HG03442 (cell line): ENCODE results near the gene DNMT3A.

Source experiments
- ATAC-seq: cut with Tn5 transposase; IDR thresholded peaks from one replicate; pipeline ENCODE4 v1.9.1; 2021; ENCODE audit warnings: mild to moderate bottlenecking, moderate library complexity; ENCODE audit not compliant: unreplicated experiment

DNMT3A gene

DNA sequence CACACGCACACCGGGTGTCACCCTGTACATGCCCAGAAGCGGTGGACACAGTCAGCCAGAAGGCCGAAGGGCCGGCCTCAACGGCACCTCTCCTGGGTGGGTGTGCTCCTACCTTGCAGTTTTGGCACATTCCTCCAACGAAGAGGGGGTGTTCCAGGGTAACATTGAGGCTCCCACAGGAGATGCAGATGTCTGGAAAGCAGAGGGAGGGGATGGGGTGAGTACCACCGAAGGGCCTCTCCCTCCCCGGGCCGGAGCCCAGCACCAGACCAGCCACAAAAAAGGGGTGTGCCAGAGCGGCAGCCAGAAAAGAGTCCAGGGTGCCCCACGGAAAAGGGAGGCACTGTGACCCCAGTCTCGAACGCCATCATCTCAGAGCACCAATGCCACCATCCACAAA lies 96.6 kb downstream of the DNMT3A start:
- no peak for ATAC-seq

GRCh38 chr2:25243995-25244394 lies 97.7 kb downstream of the DNMT3A start:
- ATAC-seq = no peak

- ATAC-seq = no peak
Observed at GRCh38 chr2:25241452-25241851, 100.3 kb downstream of the DNMT3A start.

DNA sequence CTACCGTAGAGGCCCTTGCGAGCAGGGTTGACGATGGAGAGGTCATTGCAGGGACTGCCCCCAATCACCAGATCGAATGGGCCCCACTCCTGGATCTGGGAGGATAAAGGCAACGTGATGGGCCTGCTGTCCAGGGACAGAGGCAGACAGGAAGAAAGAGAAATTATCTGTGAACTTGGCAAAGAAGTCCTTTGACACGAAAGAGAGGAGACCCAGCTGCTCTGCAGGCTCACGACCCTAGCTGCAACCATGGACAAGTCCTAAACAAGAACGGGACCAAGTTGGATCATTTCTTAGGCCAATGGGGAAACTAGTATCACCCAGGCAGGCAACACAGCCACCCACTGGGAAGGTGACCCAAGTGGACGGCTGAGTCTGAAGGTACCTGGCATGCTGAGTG lies 101.1 kb downstream of the DNMT3A start:
- ATAC-seq = no peak

- no peak for ATAC-seq
Observed at GRCh38 chr2:25238920-25239319, 102.8 kb downstream of the DNMT3A start.

GRCh38 chr2:25237764-25238163 lies 104.0 kb downstream of the DNMT3A start:
- no peak for ATAC-seq

GRCh38 chr2:25236736-25237135 lies 105.0 kb downstream of the DNMT3A start:
- no peak for ATAC-seq

DNA sequence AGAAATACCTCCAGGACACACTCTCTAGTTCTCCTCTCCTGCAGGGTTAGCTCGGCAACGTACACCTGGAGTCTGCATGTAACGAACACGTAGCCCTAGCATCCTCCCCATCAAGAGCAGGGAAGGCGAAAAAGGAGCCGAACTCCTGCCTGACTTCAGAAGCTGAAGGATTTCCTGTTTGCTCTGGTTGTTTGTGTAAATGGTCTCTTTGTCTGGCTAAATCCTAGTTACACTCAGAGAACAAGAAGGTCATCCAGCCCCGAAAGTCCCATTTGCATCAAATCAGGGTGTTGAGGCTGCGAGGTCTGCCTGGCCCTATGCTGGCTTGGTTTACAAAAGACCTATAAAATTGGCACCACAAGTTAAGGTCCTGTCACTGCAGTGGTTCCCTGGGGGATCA lies 107.0 kb downstream of the DNMT3A start:
- ATAC-seq = no peak

- no peak for ATAC-seq
Observed at GRCh38 chr2:25233916-25234605, 107.7 kb downstream of the DNMT3A start.

- no peak for ATAC-seq
Observed at GRCh38 chr2:25232248-25232825, 109.4 kb downstream of the DNMT3A start.

DNA sequence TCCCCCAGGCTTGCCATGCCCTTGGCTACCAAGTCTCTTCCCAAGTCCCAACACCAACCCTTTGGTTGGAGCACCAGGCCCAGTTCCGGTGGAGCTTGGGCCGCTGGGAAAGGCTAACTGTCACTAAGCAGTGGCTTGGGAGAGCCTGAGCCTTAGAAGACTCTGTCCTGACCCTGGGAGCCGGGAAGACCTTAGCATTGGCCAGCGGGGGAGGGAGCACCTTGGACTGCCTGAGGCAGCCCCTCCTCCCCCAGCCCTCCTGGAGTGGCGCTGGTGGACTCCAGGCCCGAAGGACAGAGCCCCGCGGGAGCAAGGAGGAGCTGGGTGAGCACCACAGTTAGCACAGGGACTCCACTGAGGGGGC lies 110.8 kb downstream of the DNMT3A start:
- no peak for ATAC-seq

GRCh38 chr2:25230198-25230947 lies 111.4 kb downstream of the DNMT3A start:
- no peak for ATAC-seq

DNA sequence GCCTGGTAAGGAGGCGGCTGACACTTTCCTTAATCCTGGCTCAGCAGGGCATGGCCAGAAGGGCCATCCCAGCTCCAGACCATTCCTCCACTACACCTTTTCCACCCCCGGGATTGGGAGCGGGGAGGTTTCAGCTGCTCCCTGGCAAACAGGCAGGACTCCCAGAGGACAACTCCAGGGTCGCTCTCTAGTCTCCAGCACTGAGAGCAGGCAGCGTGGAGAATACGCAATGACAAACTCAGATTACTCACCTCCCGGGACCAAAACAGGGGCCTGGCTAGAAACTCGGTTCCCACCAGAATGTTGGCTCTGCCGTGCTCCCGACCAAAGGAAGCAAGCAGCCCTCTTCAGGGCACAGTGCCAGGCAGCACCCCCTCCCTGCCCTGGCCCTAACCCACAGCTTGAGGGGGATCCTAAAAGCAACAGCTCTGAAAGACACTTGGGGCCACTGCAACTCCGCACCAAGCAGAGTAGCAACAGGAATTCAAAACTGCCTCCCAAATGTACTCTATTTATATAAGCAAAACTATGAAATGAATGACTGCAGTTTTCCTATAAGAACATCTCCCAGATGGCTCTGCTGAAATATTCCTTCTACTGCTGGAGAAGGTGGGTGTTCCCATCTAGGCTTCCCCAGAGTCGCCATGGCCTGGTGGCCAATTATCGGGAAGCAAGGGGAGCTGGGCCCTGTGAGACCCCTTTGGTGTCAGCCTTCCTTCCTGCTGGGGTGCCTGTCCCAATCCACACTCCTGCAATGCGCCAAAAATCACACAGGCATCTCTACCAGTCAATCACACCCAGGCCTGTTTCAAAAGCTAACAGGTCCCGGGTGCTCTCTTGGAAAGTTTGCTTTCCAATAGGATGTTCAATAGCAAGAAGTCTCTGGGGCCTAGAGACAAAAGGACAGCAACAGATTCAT lies 112.2 kb downstream of the DNMT3A start:
- no peak for ATAC-seq

- ATAC-seq = no peak
Observed at GRCh38 chr2:25228848-25229278, 112.9 kb downstream of the DNMT3A start.

GRCh38 chr2:25227576-25227975 lies 114.1 kb downstream of the DNMT3A start:
- no peak for ATAC-seq

DNA sequence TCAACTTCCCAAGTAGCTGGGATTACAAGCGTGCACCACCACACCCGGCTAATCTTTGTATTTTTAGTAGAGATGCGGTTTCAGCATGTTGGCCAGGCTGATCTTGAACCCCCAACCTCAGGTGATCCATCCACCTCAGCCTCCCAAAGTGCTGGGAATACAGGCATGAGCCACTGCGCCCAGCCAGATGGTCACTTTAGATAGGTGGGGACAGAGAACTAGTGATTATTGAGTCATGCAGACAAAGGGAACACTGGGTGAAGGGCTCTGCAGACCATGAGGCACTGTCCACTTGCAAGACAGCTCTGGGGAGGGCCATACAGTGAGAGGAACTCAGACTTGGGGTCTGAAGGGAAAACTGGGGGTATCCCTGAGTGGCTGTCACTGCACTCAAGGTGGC lies 114.9 kb downstream of the DNMT3A start:
- ATAC-seq = no peak

- ATAC-seq = no peak
Observed at GRCh38 chr2:25222477-25223121, 119.1 kb downstream of the DNMT3A start.

DNA sequence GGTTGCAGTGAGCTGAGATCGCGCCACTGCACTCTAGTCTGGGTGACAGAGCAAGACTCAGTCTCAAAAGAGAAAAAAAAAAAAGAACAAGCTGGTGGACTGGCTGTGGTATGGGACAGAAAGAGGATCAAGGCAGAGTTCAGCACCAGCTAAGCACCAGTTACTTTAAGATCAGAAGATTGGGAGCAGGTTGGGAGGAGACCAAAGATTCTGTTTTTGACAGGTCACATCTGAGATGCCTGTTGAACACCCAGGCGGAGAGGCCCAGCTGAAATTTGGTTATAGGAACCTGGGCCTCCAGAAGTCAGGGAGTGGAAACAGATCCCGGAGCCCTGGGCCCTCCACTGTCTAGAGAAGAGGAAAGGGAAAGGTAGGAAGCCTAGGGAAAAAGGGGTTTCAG lies 120.1 kb downstream of the DNMT3A start:
- ATAC-seq = no peak

DNA sequence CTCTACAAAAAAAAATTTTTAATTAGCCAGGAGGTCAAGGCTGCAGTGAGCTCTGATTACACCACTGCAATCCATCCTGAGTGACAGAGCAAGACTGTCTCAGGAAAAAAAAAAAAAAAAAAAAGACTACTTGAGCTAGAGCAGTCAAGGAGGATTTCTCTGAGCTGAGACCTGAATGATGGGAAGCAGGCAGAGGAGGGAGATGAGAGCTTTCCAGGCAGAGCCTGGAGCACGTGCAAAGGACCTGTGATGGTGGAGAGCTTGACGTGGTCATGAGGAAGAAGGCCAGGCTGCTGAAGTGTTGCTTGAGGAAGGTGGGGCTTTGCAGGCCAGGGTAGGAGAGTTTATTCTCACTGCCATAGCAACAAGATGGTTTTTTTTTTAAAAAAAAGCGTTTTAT lies 121.4 kb downstream of the DNMT3A start:
- no peak for ATAC-seq

DNA sequence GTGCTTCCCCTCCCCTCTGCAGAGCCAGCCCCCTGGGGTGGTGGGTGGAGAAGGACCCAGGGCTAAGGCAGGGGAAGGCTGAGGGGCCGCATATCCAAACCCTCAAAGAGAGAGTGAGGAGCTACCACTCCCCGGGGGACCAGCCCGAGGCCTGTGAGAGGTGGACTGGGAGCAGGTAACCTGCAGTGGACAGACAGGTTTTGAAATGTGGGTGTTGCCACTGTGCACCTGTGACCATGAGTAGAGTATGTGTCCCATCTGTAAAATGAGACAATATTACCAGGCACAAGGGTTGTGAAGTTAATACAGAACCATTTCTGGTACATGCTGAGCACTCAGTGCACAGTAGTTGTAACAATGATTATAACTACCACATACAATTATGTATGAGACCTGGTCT lies 122.1 kb downstream of the DNMT3A start:
- no peak for ATAC-seq

GRCh38 chr2:25218100-25218499 lies 123.6 kb downstream of the DNMT3A start:
- no peak for ATAC-seq
